OCI-LY7 (cell line): Measurements from ENCODE around the gene CYFIP2. TPM values are rescaled to one million over a fixed set of nuclear protein-coding genes. Genes with fewer than 3 reads are reported as not detected.

Experiments used
- BruUV-seq: library from RNA; stranded (reverse); fragments of 400-500 nt; replicated peaks from 2 replicates; lab custom pipeline; 2021; lab: Mats Ljungman, UMichigan
- CTCF ChIA-PET: fragments of 300-600 bp; sonication (Branson Sonifier 250); formaldehyde crosslinking; loops from one replicate; lab custom pipeline; 2022; ENCODE audit warnings: antibody characterized with exemption; ENCODE audit not compliant: unreplicated experiment; lab: Charles Lee
- POLR2A ChIA-PET: fragments of 300-600 bp; sonication (Branson Sonifier 250); formaldehyde crosslinking; loops from one replicate; lab custom pipeline; 2022; ENCODE audit warnings: antibody characterized with exemption; lab: Charles Lee
- DNase-seq: peaks from one replicate; pipeline ENCODE4 v3.0.0-alpha.2; 2015; ENCODE audit warnings: low spot score
- H2AFZ ChIP-seq: fragments of 200-600 bp; sonication (generic), shearing (Covaris generic); 2 replicates; pipeline ENCODE4 v1.6.1; 2014; ENCODE audit warnings: mild to moderate bottlenecking, antibody characterized with exemption, low read length, moderate library complexity
- H3K27ac ChIP-seq: fragments of 200-600 bp; sonication (generic); 2 replicates; pipeline ENCODE4 v1.5.1; 2014; ENCODE audit warnings: mixed run types, low read depth, mild to moderate bottlenecking, moderate library complexity, low read length, inconsistent platforms; ENCODE audit not compliant: poor library complexity, severe bottlenecking
- H3K36me3 ChIP-seq: fragments of 200-600 bp; sonication (generic); 2 replicates; pipeline ENCODE4 v1.6.1; 2014; ENCODE audit warnings: mild to moderate bottlenecking, antibody characterized with exemption, low read length, moderate library complexity, mixed read lengths; ENCODE audit not compliant: insufficient read depth
- H3K4me1 ChIP-seq: fragments of 200-600 bp; sonication (generic); 2 replicates; pipeline ENCODE4 v1.5.1; 2014; ENCODE audit warnings: mild to moderate bottlenecking, low read length; ENCODE audit not compliant: insufficient read depth, poor library complexity, severe bottlenecking
- H3K4me2 ChIP-seq: fragments of 200-600 bp; sonication (generic); 2 replicates; pipeline ENCODE4 v1.6.1; 2014; ENCODE audit warnings: mild to moderate bottlenecking, low read length
- H3K4me3 ChIP-seq: fragments of 200-600 bp; sonication (generic); 2 replicates; pipeline ENCODE4 v1.5.1; 2014; ENCODE audit warnings: mild to moderate bottlenecking, low read depth, low read length; ENCODE audit not compliant: poor library complexity, severe bottlenecking
- H3K79me2 ChIP-seq: fragments of 200-600 bp; sonication (generic); 2 replicates; pipeline ENCODE4 v1.6.1; 2016; ENCODE audit warnings: low read depth, mild to moderate bottlenecking, low read length, moderate library complexity, mixed read lengths; ENCODE audit not compliant: insufficient read depth
- H3K9me2 ChIP-seq: fragments of 200-600 bp; sonication (generic); 2 replicates; pipeline ENCODE4 v1.6.1; 2016; ENCODE audit warnings: mild to moderate bottlenecking, low read length, mixed read lengths; ENCODE audit not compliant: insufficient read depth
- H3K9me3 ChIP-seq: fragments of 200-600 bp; sonication (generic); 2 replicates; pipeline ENCODE4 v1.6.1; 2014; ENCODE audit warnings: mild to moderate bottlenecking, mixed run types, low read length, mixed read lengths
- H4K20me1 ChIP-seq: fragments of 200-600 bp; sonication (generic); 2 replicates; pipeline ENCODE4 v1.6.1; 2014; ENCODE audit warnings: mild to moderate bottlenecking, antibody characterized with exemption, low read length, moderate library complexity, mixed read lengths; ENCODE audit not compliant: insufficient read depth
- EZH2phosphoT487 ChIP-seq: fragments of 200-600 bp; sonication (generic); IDR thresholded peaks from 2 replicates; pipeline ENCODE4 v1.6.1; 2018; ENCODE audit warnings: low read depth, borderline replicate concordance, mild to moderate bottlenecking, mixed run types, antibody characterized with exemption, low read length, moderate library complexity, mixed read lengths
- intact Hi-C: fragments of 100-400 bp; cut with micrococcal nuclease; formaldehyde crosslinking; loops from one replicate; pipeline ENCODE4 v1.10.0; 2022; ENCODE audit not compliant: unreplicated experiment
- total RNA-seq, 2 experiments: library from RNA; depleted of rRNA in 1 of 2; stranded (reverse); fragments of >200 nt in 1 of 2; shearing (Covaris generic) in 1 of 2; gene quantifications; 2 replicates each; pipeline ENCODE4 v1.2.3, GENCODE V29; 2014 to 2022
- TF ChIP-seq, protein P1 (sequence below): fragments of 200-600 bp; sonication (generic); conservative IDR thresholded peaks from 2 replicates; pipeline ENCODE4 v1.5.1; 2014; ENCODE audit warnings: mild to moderate bottlenecking, antibody characterized with exemption, low read length, moderate library complexity, mixed read lengths

CYFIP2 gene
- total RNA-seq, 2 experiments from 2014 or later = 258 to 419 TPM

DNA sequence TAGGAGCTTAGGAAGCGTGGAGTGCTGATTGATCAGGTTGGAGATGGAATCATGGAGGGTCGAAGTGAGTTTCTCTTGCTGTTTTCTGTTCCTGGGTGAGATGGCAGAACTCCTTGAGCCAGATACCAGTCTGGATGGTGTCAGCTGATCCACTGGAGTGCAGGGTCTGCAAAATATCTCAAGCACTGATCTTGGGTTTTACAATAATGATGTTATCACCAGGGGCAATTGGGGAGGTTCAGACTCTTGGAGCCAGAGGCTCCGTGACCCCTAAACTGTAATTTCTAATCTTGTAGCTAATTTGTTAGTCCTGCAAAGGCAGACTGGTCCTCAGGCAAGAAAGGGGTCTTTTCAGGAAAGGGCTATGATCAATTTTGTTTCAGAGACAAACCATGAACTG is 114.1 kb downstream of the CYFIP2 start:
- Histone ChIP-seq H3K36me3 (peaks cover 96% of the 10 kb centered on the region), H3K4me3 (no peak overlapping the region), H4K20me1 (no peaks in the 10 kb centered on the region), H3K9me3 (no peaks in the 10 kb centered on the region), H3K4me1 (no peaks in the 10 kb centered on the region), H3K4me2 (no peak overlapping the region), H3K79me2 (no peaks in the 10 kb centered on the region), H2AFZ (no peak overlapping the region), H3K27ac (no peak overlapping the region), H3K9me2 (no peaks in the 10 kb centered on the region)
- TF ChIP-seq, protein P1, sequence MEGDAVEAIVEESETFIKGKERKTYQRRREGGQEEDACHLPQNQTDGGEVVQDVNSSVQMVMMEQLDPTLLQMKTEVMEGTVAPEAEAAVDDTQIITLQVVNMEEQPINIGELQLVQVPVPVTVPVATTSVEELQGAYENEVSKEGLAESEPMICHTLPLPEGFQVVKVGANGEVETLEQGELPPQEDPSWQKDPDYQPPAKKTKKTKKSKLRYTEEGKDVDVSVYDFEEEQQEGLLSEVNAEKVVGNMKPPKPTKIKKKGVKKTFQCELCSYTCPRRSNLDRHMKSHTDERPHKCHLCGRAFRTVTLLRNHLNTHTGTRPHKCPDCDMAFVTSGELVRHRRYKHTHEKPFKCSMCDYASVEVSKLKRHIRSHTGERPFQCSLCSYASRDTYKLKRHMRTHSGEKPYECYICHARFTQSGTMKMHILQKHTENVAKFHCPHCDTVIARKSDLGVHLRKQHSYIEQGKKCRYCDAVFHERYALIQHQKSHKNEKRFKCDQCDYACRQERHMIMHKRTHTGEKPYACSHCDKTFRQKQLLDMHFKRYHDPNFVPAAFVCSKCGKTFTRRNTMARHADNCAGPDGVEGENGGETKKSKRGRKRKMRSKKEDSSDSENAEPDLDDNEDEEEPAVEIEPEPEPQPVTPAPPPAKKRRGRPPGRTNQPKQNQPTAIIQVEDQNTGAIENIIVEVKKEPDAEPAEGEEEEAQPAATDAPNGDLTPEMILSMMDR = no peak
- TF ChIP-seq EZH2phosphoT487 = no peak
- CTCF ChIA-PET = no interaction called here
- DNase-seq = no peak
- BruUV-seq = no TSS peak
- intact Hi-C loops = no loop called here
- POLR2A ChIA-PET = interaction anchor here (0.7 to 0.8 kb wide), 2 partner anchors 9 to 590 kb away, joined by 3 read pairs; no protein-coding TSS in a partner anchor

DNA sequence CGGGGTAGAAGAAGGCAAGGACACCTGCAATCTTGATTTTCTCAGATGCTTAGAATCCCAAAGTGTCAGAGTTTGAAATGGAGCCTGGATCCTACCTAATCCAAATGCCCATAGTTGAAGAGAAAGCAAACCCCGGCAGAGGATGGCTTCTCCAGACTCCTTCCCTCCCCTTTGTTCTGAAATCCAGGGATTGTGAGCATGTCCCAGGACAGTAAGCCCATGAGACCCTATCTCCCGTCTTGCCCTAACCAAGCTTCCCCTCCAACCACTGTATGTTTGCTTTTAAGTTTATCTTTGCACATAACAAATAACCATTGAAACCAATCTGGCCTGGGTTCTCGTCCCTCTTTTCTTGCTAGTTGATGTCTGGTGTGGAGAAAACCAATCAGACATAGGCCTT is 115.8 kb downstream of the CYFIP2 start:
- BruUV-seq = no TSS peak

More for the DNA sequence above, 115.8 kb downstream of the CYFIP2 start:
- Histone ChIP-seq H3K4me2 (no peak overlapping the region), H3K9me2 (no peaks in the 10 kb centered on the region), H3K4me1 (no peaks in the 10 kb centered on the region), H3K27ac (no peak overlapping the region), H3K79me2 (no peaks in the 10 kb centered on the region), H2AFZ (no peak overlapping the region), H4K20me1 (no peaks in the 10 kb centered on the region), H3K36me3 (peaks cover 95% of the 10 kb centered on the region), H3K4me3 (no peak overlapping the region), H3K9me3 (no peaks in the 10 kb centered on the region)
- DNase-seq = no peak
- TF ChIP-seq, protein P1 = no peak
- no peak for TF ChIP-seq EZH2phosphoT487
- ChIA-PET POLR2A (interaction anchor here (1.2 kb wide), 1 partner anchor 68 kb away, joined by 3 read pairs; no protein-coding TSS in a partner anchor), CTCF (no interaction called here)
- intact Hi-C loops = no loop called here
